Panc1 (cell line): Measurements from ENCODE around the gene THSD8.

Experiments used
- CTCF ChIP-seq: fragments of 450-650 bp; IDR thresholded peaks from 2 replicates; pipeline ENCODE4 v1.5.1; 2017; ENCODE audit warnings: mild to moderate bottlenecking
- POLR2AphosphoS5 ChIP-seq: IDR thresholded peaks from 2 replicates; pipeline ENCODE4 v1.6.1; 2012; ENCODE audit warnings: mild to moderate bottlenecking, low read depth, low read length, moderate library complexity

- TF ChIP-seq CTCF: no peak
- no peak for TF ChIP-seq POLR2AphosphoS5
Observed at GRCh38 chr19:12792051-12792852, 9.6 kb upstream of the THSD8 start.
